A549 (cell line): ENCODE data around the gene GIMAP8. TPM values are rescaled to one million over a fixed set of nuclear protein-coding genes. Genes with fewer than 3 reads are reported as not detected.

Source experiments
- ATAC-seq, 2 experiments: fragments of 200-7000 bp in 1 of 2; fragments of >200 bp in 1 of 2; cut with Nextera tagmentation in 1 of 2; cut with Tn5 transposase in 1 of 2; 3 replicates each; pipeline versions ENCODE4 v1.8.0 to v1.9.1; 2018 to 2020; ENCODE audit warnings: mild to moderate bottlenecking in 1 of 2, moderate library complexity in 1 of 2
- CTCF ChIA-PET: fragments of 300-600 bp; sonication (Branson Sonifier 250); formaldehyde crosslinking; extraction: SDS; loops from one replicate; lab custom pipeline; 2021; ENCODE audit warnings: antibody characterized with exemption, inconsistent platforms; lab: Yijun Ruan, JAX
- POLR2A ChIA-PET: fragments of 350-600 bp; formaldehyde crosslinking; extraction: SDS; loops from one replicate; lab custom pipeline; 2021; ENCODE audit warnings: antibody characterized with exemption, inconsistent platforms; lab: Yijun Ruan, JAX
- DNase-seq, 2 experiments: peaks; one replicate each; pipeline versions ENCODE4 v3.0.0 to v3.0.0-alpha.2; 2011 to 2016; ENCODE audit warnings: low read depth in 1 of 2, low spot score in 1 of 2
- FAIRE-seq: peaks from 2 replicates; lab custom pipeline; 2011; peaks lifted over from hg19 to GRCh38; lab: Jason Lieb, UNC
- H3K27ac ChIP-seq, 2 experiments: fragments of >200 bp; sonication (Bioruptor Twin); formaldehyde crosslinking; 3 replicates each; pipeline ENCODE4 v1.5.1; 2016 to 2017
- H3K4me1 ChIP-seq: fragments of >200 bp; sonication (Bioruptor Twin); formaldehyde crosslinking; 3 replicates; pipeline ENCODE4 v1.6.1; 2016
- H3K4me2 ChIP-seq: fragments of >200 bp; sonication (Bioruptor Twin); formaldehyde crosslinking; 3 replicates; pipeline ENCODE4 v1.6.1; 2016
- H3K4me3 ChIP-seq: fragments of >200 bp; sonication (Bioruptor Twin); formaldehyde crosslinking; 3 replicates; pipeline ENCODE4 v1.5.1; 2016
- H3K9me3 ChIP-seq: fragments of >200 bp; sonication (Bioruptor Twin); formaldehyde crosslinking; 3 replicates; pipeline ENCODE4 v1.6.1; 2016
- CBX2 ChIP-seq: fragments of 200-600 bp; sonication (generic); IDR thresholded peaks from 2 replicates; pipeline ENCODE4 v1.6.1; 2016; ENCODE audit warnings: low read depth, mild to moderate bottlenecking, borderline replicate concordance
- CEBPB ChIP-seq, 2 experiments: fragments of >200 bp in 1 of 2; sonication (Bioruptor Twin) in 1 of 2; formaldehyde crosslinking in 1 of 2; IDR thresholded peaks; 2 replicates each; pipeline ENCODE4 v1.6.1; 2012 to 2016
- CHD2 ChIP-seq: fragments of 150-350 bp; IDR thresholded peaks from 2 replicates; pipeline ENCODE4 v1.6.1; 2014; ENCODE audit warnings: low read length; ENCODE audit not compliant: partially characterized antibody
- CHD4 ChIP-seq: fragments of 200-600 bp; sonication (generic); IDR thresholded peaks from 2 replicates; pipeline ENCODE4 v1.6.1; 2016; ENCODE audit warnings: antibody characterized with exemption, mild to moderate bottlenecking, borderline replicate concordance
- ESRRA ChIP-seq: fragments of 150-350 bp; IDR thresholded peaks from 2 replicates; pipeline ENCODE4 v1.6.1; 2014; ENCODE audit warnings: mild to moderate bottlenecking, low read length, borderline replicate concordance
- FOXS1 ChIP-seq: fragments of 250-450 bp; sonication (Bioruptor Pico); IDR thresholded peaks from 2 replicates; pipeline ENCODE4 v1.5.0; 2020; ENCODE audit warnings: mild to moderate bottlenecking, moderate library complexity
- HEYL ChIP-seq: fragments of 250-450 bp; sonication (Bioruptor Pico); IDR thresholded peaks from 2 replicates; pipeline ENCODE4 v1.8.0; 2021; ENCODE audit warnings: mild to moderate bottlenecking, moderate library complexity
- HOXA7 ChIP-seq: fragments of 250-450 bp; sonication (Bioruptor Pico); IDR thresholded peaks from 2 replicates; pipeline ENCODE4 v1.5.0; 2020; ENCODE audit warnings: mild to moderate bottlenecking, moderate library complexity
- JUN ChIP-seq, 2 experiments: fragments of >200 bp; sonication (Bioruptor Twin); formaldehyde crosslinking; IDR thresholded peaks; 2 replicates in 1 of 2; 3 replicates in 1 of 2; pipeline ENCODE4 v1.6.1; 2016 to 2017
- JUNB ChIP-seq: fragments of >200 bp; sonication (Bioruptor Twin); formaldehyde crosslinking; IDR thresholded peaks from 2 replicates; pipeline ENCODE4 v1.6.1; 2016
- MAZ ChIP-seq: fragments of 150-350 bp; IDR thresholded peaks from 2 replicates; pipeline ENCODE4 v1.6.1; 2014; ENCODE audit warnings: antibody characterized with exemption, low read depth, low read length, borderline replicate concordance
- NPAS2 ChIP-seq: fragments of 250-450 bp; sonication (Bioruptor Pico); IDR thresholded peaks from 2 replicates; pipeline ENCODE4 v1.8.0; 2022; ENCODE audit warnings: mild to moderate bottlenecking, moderate library complexity, borderline replicate concordance
- PHF8 ChIP-seq: fragments of 200-600 bp; sonication (generic); IDR thresholded peaks from 2 replicates; pipeline ENCODE4 v1.6.1; 2016; ENCODE audit warnings: low read depth, mild to moderate bottlenecking, antibody characterized with exemption, moderate library complexity, borderline replicate concordance
- POLR2A ChIP-seq: IDR thresholded peaks from 2 replicates; pipeline ENCODE4 v1.6.1; 2012; ENCODE audit warnings: mild to moderate bottlenecking, low read length
- RARB ChIP-seq: fragments of 250-450 bp; sonication (Bioruptor Pico); IDR thresholded peaks from 2 replicates; pipeline ENCODE4 v1.8.0; 2021; ENCODE audit warnings: mild to moderate bottlenecking, moderate library complexity
- RCOR1 ChIP-seq: fragments of 150-350 bp; IDR thresholded peaks from 2 replicates; pipeline ENCODE4 v1.6.1; 2014; ENCODE audit warnings: antibody characterized with exemption, low read length, low read depth
- RNF2 ChIP-seq: fragments of 200-600 bp; sonication (generic); IDR thresholded peaks from 2 replicates; pipeline ENCODE4 v1.6.1; 2016; ENCODE audit warnings: low read depth, mild to moderate bottlenecking, antibody characterized with exemption, moderate library complexity, borderline replicate concordance
- ZFP36 ChIP-seq: fragments of 450-650 bp; IDR thresholded peaks from 2 replicates; pipeline ENCODE4 v1.6.1; 2014; ENCODE audit warnings: borderline replicate concordance; ENCODE audit not compliant: partially characterized antibody
- WGBS: methylation state at CpG from one replicate; pipeline ENCODE4 v1.1.6; 2017; ENCODE audit errors: missing lambda C conversion rate; 5-methylcytosine and 5-hydroxymethylcytosine counted together
- polyA plus RNA-seq, 4 experiments: library from polyadenylated mRNA; depleted of rRNA in 3 of 4; stranded (reverse); fragments of >200 nt; fragmentation: RNase III in 1 of 4; extraction: RNeasy Plus Mini Kit Qiagen cat#74134 plus additional on column Dnase treatment in 1 of 4; gene quantifications; 2 replicates in 3 of 4; 3 replicates in 1 of 4; pipeline ENCODE4 v1.2.3, GENCODE V29; 2011 to 2017
- TF ChIP-seq, protein P1 (sequence below): fragments of >200 bp; sonication (Bioruptor Twin); formaldehyde crosslinking; IDR thresholded peaks from 3 replicates; pipeline ENCODE4 v1.5.1; 2016
- TF ChIP-seq, protein P2 (sequence below): IDR thresholded peaks from 2 replicates; pipeline ENCODE4 v1.6.1; 2012; ENCODE audit warnings: low read depth, borderline replicate concordance
- TF ChIP-seq, protein P3 (sequence below): fragments of 250-450 bp; sonication (Bioruptor Pico); IDR thresholded peaks from 2 replicates; pipeline ENCODE4 v1.5.0; 2021; ENCODE audit warnings: mild to moderate bottlenecking, moderate library complexity, borderline replicate concordance
- TF ChIP-seq, protein P4 (sequence below): fragments of 200-600 bp; sonication (generic); IDR thresholded peaks from 2 replicates; pipeline ENCODE4 v1.6.1; 2016; ENCODE audit warnings: antibody characterized with exemption, mild to moderate bottlenecking, moderate library complexity
- TF ChIP-seq, protein P5 (sequence below): IDR thresholded peaks from 2 replicates; pipeline ENCODE4 v1.6.1; 2012
- TF ChIP-seq, protein P6 (sequence below): fragments of 150-350 bp; IDR thresholded peaks from 2 replicates; pipeline ENCODE4 v1.6.1; 2014; ENCODE audit warnings: low read depth, mild to moderate bottlenecking, low read length

Gene GIMAP8
- polyA plus RNA-seq, 2 of the 4 experiments (the other 2 are of a cell fraction): not detected

DNA sequence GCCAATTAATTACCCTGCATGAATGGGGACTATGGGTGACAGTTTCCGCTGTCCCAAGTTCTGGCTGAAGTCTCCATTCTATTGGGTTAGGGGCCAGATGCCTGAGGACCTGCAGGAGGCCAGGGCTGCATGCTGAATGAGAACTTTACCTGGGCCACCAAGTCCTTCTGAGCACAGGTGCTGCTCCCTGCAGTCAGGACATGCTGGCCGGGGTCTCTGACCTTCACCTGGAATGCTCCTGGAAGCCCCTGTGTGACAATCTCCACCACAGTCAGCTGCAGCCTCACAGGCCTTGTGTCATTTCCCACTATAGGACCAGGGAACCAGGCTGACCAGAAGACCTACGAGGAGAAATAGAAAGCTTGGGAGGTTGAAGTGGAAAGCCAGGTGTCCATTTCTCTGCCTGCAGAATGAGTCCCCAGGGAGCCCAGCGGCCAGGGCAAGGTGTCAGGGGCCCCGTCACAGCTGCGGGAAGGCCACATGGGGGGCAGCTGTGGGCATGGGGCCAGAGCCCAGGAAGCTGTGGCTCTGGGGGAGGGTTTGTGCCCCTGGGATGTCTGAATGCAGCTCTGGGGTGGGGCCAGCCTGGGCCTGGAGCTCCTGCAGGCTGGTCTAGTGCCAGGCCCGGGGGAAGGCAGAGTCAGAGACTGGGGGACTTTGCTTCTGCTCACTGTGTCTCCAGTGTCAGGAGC lies 5.6 kb upstream of the GIMAP8 start:
- TF ChIP-seq HOXA7 (CRISPR knock-in tag) (no peak), CHD4 (no peak), POLR2A (no peak), CEBPB (IDR thresholded peaks at IDR 0.05) (no peak), FOXS1 (CRISPR knock-in tag) (no peak), ESRRA (no peak), CBX2 (no peak)
- CTCF ChIA-PET: interaction anchor here (1.0 to 1.2 kb wide), 2 partner anchors 23 to 192 kb away, joined by 3 read pairs; no protein-coding TSS in a partner anchor
- Histone ChIP-seq H3K4me1 (no peaks in the 10 kb centered on the region), H3K4me2 (no peak overlapping the region), H3K9me3 (peaks cover 3% of the 10 kb centered on the region; the same call in 2 of the 3 replicates), H3K4me3 (no peak overlapping the region), H3K27ac (no peak overlapping the region)
- POLR2A ChIA-PET: no interaction called here
- no peak for FAIRE-seq
- WGBS: 63% methylated on average over 6 of the region's 7 CpGs
- no peak for ATAC-seq
- DNase-seq: no peak

DNA sequence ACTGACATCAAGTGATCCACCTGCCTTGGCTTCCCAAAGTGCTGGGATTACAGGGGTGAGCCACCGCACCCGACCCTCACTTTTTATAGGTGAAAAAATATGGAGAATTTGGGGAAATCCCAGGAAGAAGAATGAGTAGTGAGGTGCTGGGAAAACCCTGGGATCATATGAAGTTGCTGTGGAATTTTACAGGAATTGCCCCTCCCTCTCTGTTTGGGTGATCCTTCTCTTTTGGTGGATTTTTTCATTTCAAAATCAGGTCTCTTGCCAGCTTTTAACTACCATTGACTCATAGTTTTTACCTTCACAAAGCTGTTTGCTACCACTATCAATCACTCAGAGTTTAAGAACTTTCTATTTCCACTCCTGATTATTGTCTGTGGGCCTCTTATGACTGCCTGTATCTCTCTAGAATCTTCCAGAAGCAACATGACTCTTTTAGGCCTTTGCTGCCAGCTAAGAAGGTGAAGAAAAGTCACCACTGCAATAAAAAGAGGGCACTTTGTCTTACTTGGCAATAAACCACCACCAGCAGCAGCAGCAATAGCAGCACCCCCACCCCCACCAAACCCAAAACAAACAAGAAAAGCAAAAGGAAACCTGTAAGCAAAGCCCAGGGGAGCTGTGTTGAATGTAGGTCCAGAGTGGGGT lies 4.0 kb upstream of the GIMAP8 start:
- no peak overlapping the region for H3K27ac ChIP-seq
- H3K9me3 ChIP-seq: peaks cover 3% of the 10 kb centered on the region; the same call in 2 of the 3 replicates
- no peak for ATAC-seq
- H3K4me1 ChIP-seq: no peaks in the 10 kb centered on the region
- ChIA-PET POLR2A (no interaction called here), CTCF (interaction anchor here (0.6 to 1.2 kb wide), 2 partner anchors 12 to 516 kb away, joined by 3 read pairs; no protein-coding TSS in a partner anchor)
- H3K4me3 ChIP-seq: no peak overlapping the region
- FAIRE-seq: no peak
- no peak for TF ChIP-seq PHF8
- no peak for TF ChIP-seq RCOR1
- TF ChIP-seq, protein P1, sequence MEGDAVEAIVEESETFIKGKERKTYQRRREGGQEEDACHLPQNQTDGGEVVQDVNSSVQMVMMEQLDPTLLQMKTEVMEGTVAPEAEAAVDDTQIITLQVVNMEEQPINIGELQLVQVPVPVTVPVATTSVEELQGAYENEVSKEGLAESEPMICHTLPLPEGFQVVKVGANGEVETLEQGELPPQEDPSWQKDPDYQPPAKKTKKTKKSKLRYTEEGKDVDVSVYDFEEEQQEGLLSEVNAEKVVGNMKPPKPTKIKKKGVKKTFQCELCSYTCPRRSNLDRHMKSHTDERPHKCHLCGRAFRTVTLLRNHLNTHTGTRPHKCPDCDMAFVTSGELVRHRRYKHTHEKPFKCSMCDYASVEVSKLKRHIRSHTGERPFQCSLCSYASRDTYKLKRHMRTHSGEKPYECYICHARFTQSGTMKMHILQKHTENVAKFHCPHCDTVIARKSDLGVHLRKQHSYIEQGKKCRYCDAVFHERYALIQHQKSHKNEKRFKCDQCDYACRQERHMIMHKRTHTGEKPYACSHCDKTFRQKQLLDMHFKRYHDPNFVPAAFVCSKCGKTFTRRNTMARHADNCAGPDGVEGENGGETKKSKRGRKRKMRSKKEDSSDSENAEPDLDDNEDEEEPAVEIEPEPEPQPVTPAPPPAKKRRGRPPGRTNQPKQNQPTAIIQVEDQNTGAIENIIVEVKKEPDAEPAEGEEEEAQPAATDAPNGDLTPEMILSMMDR: no peak
- TF ChIP-seq, protein P2, sequence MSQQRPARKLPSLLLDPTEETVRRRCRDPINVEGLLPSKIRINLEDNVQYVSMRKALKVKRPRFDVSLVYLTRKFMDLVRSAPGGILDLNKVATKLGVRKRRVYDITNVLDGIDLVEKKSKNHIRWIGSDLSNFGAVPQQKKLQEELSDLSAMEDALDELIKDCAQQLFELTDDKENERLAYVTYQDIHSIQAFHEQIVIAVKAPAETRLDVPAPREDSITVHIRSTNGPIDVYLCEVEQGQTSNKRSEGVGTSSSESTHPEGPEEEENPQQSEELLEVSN: no peak
- TF ChIP-seq MAZ: no peak
- no peak for TF ChIP-seq CHD2
- TF ChIP-seq JUN (IDR thresholded peaks at IDR 0.05): no peak
- no peak for TF ChIP-seq JUNB
- no peak for TF ChIP-seq RARB
- TF ChIP-seq, protein P3, sequence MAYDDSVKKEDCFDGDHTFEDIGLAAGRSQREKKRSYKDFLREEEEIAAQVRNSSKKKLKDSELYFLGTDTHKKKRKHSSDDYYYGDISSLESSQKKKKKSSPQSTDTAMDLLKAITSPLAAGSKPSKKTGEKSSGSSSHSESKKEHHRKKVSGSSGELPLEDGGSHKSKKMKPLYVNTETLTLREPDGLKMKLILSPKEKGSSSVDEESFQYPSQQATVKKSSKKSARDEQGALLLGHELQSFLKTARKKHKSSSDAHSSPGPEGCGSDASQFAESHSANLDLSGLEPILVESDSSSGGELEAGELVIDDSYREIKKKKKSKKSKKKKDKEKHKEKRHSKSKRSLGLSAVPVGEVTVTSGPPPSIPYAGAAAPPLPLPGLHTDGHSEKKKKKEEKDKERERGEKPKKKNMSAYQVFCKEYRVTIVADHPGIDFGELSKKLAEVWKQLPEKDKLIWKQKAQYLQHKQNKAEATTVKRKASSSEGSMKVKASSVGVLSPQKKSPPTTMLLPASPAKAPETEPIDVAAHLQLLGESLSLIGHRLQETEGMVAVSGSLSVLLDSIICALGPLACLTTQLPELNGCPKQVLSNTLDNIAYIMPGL (CRISPR knock-in tag): no peak
- TF ChIP-seq, protein P4, sequence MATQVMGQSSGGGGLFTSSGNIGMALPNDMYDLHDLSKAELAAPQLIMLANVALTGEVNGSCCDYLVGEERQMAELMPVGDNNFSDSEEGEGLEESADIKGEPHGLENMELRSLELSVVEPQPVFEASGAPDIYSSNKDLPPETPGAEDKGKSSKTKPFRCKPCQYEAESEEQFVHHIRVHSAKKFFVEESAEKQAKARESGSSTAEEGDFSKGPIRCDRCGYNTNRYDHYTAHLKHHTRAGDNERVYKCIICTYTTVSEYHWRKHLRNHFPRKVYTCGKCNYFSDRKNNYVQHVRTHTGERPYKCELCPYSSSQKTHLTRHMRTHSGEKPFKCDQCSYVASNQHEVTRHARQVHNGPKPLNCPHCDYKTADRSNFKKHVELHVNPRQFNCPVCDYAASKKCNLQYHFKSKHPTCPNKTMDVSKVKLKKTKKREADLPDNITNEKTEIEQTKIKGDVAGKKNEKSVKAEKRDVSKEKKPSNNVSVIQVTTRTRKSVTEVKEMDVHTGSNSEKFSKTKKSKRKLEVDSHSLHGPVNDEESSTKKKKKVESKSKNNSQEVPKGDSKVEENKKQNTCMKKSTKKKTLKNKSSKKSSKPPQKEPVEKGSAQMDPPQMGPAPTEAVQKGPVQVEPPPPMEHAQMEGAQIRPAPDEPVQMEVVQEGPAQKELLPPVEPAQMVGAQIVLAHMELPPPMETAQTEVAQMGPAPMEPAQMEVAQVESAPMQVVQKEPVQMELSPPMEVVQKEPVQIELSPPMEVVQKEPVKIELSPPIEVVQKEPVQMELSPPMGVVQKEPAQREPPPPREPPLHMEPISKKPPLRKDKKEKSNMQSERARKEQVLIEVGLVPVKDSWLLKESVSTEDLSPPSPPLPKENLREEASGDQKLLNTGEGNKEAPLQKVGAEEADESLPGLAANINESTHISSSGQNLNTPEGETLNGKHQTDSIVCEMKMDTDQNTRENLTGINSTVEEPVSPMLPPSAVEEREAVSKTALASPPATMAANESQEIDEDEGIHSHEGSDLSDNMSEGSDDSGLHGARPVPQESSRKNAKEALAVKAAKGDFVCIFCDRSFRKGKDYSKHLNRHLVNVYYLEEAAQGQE: no peak
- TF ChIP-seq RNF2: no peak
- no peak for TF ChIP-seq HEYL
- TF ChIP-seq, protein P5, sequence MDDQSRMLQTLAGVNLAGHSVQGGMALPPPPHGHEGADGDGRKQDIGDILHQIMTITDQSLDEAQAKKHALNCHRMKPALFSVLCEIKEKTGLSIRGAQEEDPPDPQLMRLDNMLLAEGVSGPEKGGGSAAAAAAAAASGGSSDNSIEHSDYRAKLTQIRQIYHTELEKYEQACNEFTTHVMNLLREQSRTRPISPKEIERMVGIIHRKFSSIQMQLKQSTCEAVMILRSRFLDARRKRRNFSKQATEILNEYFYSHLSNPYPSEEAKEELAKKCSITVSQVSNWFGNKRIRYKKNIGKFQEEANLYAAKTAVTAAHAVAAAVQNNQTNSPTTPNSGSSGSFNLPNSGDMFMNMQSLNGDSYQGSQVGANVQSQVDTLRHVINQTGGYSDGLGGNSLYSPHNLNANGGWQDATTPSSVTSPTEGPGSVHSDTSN: no peak
- no peak for TF ChIP-seq NPAS2 (CRISPR knock-in tag)
- TF ChIP-seq ZFP36: no peak
- TF ChIP-seq, protein P6, sequence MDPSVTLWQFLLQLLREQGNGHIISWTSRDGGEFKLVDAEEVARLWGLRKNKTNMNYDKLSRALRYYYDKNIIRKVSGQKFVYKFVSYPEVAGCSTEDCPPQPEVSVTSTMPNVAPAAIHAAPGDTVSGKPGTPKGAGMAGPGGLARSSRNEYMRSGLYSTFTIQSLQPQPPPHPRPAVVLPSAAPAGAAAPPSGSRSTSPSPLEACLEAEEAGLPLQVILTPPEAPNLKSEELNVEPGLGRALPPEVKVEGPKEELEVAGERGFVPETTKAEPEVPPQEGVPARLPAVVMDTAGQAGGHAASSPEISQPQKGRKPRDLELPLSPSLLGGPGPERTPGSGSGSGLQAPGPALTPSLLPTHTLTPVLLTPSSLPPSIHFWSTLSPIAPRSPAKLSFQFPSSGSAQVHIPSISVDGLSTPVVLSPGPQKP: no peak
- no peak for TF ChIP-seq ESRRA
- TF ChIP-seq, all 56 proteins: peak for 0
- no peak overlapping the region for H3K4me2 ChIP-seq
- no peak for DNase-seq
- WGBS: 67% methylated on average over 2 of the region's 2 CpGs
